T-helper 17 cell (primary cell): Measurements from ENCODE around the gene KCNG2. TPM values are rescaled to one million over a fixed set of nuclear protein-coding genes. Genes with fewer than 3 reads are reported as not detected.

Source experiments
- ATAC-seq: fragments of 150-1000 bp; cut with Tn5 transposase; 2 replicates; pipeline ENCODE4 v1.10.0; 2021; ENCODE audit warnings: mild to moderate bottlenecking, moderate library complexity
- DNase-seq, 3 donors: peaks; one replicate each; pipeline versions ENCODE4 v3.0.0 to v3.0.0-alpha.2; 2020 to 2021
- H3K9me3 ChIP-seq: one replicate; pipeline ENCODE4 v1.7.0; 2013; ENCODE audit warnings: low read length, mild to moderate bottlenecking; ENCODE audit not compliant: control insufficient read depth, poor library complexity, severe bottlenecking
- H3K27ac Mint-ChIP-seq: one replicate; pipeline ENCODE4 v1.8.0; 2022; ENCODE audit warnings: mild to moderate bottlenecking, moderate library complexity, mixed read lengths
- H3K27me3 Mint-ChIP-seq: one replicate; pipeline ENCODE4 v1.8.0; 2022; ENCODE audit warnings: mixed read lengths
- H3K36me3 Mint-ChIP-seq: one replicate; pipeline ENCODE4 v1.8.0; 2022; ENCODE audit warnings: low read depth, mixed read lengths
- H3K4me1 Mint-ChIP-seq: one replicate; pipeline ENCODE4 v1.8.0; 2022; ENCODE audit warnings: mild to moderate bottlenecking, mixed read lengths
- H3K4me3 Mint-ChIP-seq: one replicate; pipeline ENCODE4 v1.8.0; 2022; ENCODE audit warnings: mild to moderate bottlenecking, moderate library complexity, mixed read lengths
- total RNA-seq, 4 donors: library from RNA in 2 of 4; stranded (reverse) in 2 of 4; gene quantifications; one replicate each; pipeline ENCODE4 v1.2.3 and lab custom pipeline; 2022 to 2026

The KCNG2 gene
- total RNA-seq, 2 donors from 2014 or later: not detected

DNA sequence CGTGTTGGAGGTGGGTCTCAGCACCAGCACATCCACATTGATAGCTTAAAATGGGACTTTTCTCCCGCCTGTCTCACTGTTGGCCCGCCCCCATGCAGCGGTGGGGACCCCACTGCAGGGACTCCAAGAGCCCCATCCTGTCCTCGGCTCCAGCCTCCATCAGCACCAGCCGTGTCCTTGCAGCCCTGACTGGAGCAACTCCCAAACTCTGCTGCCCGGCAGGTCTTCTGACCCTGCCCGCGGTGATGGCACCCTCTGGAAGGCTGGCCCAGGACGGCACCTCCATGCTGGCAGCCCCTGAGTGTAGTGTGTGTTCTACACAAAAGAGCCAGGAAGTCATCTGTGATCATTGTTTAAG, 41.6 kb upstream of the KCNG2 start:
- ATAC-seq: no peak
- Mint-ChIP-seq H3K27me3 (no peaks in the 10 kb centered on the region), H3K4me1 (no peaks in the 10 kb centered on the region), H3K27ac (no peak overlapping the region), H3K36me3 (peaks cover 7% of the 10 kb centered on the region), H3K4me3 (no peak overlapping the region)
- DNase-seq: no peak
- no peaks in the 10 kb centered on the region for H3K9me3 ChIP-seq

DNA sequence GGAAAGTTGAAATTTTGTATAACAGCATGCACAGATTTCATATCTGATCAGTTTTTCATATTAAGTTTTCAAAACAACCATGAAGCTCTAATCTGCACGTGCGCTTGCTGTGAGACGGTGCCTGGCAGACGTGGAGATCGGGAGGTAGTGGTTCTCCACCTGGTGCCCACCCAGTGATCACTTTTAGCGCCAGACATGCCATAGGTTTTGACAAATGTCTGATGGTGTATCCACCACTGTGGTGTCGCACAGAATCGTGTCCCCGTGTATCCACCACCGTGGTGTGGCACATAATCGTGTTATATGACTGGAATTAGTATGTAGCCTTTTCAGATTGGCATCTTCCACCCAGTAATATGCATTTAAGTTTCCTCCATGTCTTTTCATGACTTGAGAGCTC, 40.9 kb upstream of the KCNG2 start:
- Mint-ChIP-seq H3K36me3 (peaks cover 5% of the 10 kb centered on the region), H3K27me3 (no peaks in the 10 kb centered on the region), H3K4me1 (no peaks in the 10 kb centered on the region), H3K27ac (no peak overlapping the region), H3K4me3 (no peak overlapping the region)
- DNase-seq (no peak), ATAC-seq (no peak)
- H3K9me3 ChIP-seq: no peaks in the 10 kb centered on the region

- H3K9me3 ChIP-seq: no peaks in the 10 kb centered on the region
- Mint-ChIP-seq H3K4me3 (no peak overlapping the region), H3K27me3 (no peaks in the 10 kb centered on the region), H3K27ac (no peak overlapping the region), H3K36me3 (no peaks in the 10 kb centered on the region), H3K4me1 (no peaks in the 10 kb centered on the region)
- no peak for DNase-seq
- ATAC-seq: no peak
Measured at GRCh38 chr18:79760348-79760747, 37.4 kb upstream of the KCNG2 start.

- ATAC-seq (no peak), DNase-seq (no peak)
- H3K27ac Mint-ChIP-seq: no peak overlapping the region
- no peaks in the 10 kb centered on the region for H3K36me3 Mint-ChIP-seq
- no peaks in the 10 kb centered on the region for H3K4me1 Mint-ChIP-seq
- no peak overlapping the region for H3K4me3 Mint-ChIP-seq
- H3K27me3 Mint-ChIP-seq: no peaks in the 10 kb centered on the region
- no peaks in the 10 kb centered on the region for H3K9me3 ChIP-seq
Measured at GRCh38 chr18:79760881-79761280, 36.9 kb upstream of the KCNG2 start.

DNA sequence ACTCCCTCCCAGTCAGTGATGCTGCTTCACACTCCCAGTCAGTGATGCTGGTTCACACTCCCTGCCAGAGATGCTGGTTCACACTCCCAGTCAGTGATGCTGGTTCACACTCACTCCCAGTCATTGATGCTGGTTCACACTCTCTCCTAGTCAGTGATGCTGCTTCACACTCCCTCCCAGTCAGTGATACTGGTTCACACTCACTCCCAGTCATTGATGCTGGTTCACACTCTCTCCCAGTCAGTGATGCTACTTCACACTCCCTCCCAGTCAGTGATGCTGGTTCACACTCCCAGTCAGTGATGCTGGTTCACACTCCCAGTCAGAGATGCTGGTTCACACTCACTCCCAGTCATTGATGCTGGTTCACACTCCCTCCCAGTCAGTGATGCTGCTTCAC, 34.3 kb upstream of the KCNG2 start:
- Mint-ChIP-seq H3K4me3 (no peak overlapping the region), H3K4me1 (no peaks in the 10 kb centered on the region), H3K36me3 (no peaks in the 10 kb centered on the region), H3K27ac (no peak overlapping the region), H3K27me3 (no peaks in the 10 kb centered on the region)
- peaks cover 5% of the 10 kb centered on the region for H3K9me3 ChIP-seq
- DNase-seq: no peak
- no peak for ATAC-seq

DNA sequence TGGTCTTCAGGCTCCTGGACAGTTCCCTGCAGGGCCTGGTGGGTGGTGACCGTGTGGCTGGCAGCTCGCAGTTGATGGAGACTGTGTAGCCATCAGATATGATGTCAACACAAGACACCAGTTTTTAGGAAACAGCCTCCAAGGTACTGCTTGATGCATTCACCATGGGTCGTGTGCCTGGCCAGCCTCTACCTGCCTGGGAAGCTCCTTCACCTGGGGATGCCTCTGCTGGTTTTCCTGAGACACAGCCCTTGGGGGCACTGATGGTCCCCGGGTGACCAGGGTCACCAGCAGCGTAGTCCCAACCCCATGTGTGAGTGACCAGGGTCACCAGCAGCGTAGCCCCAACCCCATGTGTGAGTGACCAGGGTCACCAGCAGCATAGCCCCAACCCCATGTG, 33.6 kb upstream of the KCNG2 start:
- DNase-seq (no peak), ATAC-seq (no peak)
- H3K4me1 Mint-ChIP-seq: no peaks in the 10 kb centered on the region
- no peaks in the 10 kb centered on the region for H3K36me3 Mint-ChIP-seq
- no peaks in the 10 kb centered on the region for H3K27me3 Mint-ChIP-seq
- H3K27ac Mint-ChIP-seq: no peak overlapping the region
- no peak overlapping the region for H3K4me3 Mint-ChIP-seq
- peaks cover 5% of the 10 kb centered on the region for H3K9me3 ChIP-seq

DNA sequence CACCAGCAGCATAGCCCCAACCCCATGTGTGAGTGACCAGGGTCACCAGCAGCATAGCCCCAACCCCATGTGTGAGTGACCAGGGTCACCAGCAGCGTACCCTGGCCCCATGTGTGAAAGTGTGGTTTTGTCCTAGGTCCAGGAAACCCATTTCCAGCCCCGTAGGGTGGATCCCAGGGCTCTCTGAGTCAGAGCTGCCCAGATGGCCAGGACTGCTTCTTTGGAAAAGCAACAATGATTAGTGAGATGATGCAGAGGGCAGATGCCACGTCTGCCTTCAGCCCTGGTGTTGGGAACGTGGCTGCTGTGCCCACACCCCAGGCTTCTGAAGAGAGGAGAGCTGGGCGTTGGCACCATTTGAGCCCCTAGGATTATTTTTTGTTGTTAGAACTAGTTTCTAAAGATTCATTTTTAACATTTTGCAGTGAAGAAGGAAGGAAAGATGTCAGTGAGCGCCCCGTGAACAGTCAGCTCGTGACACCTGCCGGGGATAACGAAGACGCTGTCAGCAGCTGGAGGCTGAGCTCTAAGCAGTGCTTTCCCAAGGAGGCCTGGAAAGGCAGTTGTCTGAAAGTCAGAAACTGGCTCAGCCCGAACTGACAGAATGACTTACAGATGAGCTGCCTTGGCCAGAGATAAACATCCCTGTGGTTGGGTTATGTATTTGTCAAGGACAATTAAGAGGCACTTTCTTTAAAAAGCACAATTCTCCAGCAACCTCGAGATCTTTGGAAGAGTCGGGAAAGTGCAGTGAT, 32.1 kb upstream of the KCNG2 start:
- Mint-ChIP-seq H3K4me1 (no peaks in the 10 kb centered on the region), H3K4me3 (no peak overlapping the region), H3K27me3 (no peaks in the 10 kb centered on the region), H3K36me3 (no peaks in the 10 kb centered on the region), H3K27ac (no peak overlapping the region)
- H3K9me3 ChIP-seq: peaks cover 5% of the 10 kb centered on the region
- ATAC-seq: no peak
- no peak for DNase-seq

GRCh38 chr18:79766308-79766707, 31.4 kb upstream of the KCNG2 start:
- no peak for ATAC-seq
- Mint-ChIP-seq H3K27ac (no peak overlapping the region), H3K27me3 (no peaks in the 10 kb centered on the region)

DNA sequence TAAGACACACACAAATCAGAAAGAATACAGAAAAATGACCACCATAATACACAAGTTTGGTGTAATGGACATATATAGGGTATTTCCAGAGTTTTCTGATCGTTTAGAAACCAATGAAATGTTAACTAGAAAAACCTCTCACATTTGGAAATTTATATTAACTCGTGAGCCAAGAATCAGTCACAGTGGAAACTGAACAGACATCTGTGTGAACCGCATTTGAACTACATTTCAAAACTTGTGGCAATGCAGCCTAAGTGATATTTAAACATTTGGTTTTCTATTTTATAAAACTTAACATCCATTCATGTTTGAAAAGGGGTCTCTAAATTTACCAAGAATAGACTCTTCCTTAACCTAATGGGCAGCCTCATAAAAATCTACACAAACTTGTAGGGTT, 29.0 kb upstream of the KCNG2 start:
- ATAC-seq (no peak), DNase-seq (no peak)
- H3K36me3 Mint-ChIP-seq: no peaks in the 10 kb centered on the region
- peaks cover 9% of the 10 kb centered on the region for H3K27me3 Mint-ChIP-seq
- H3K9me3 ChIP-seq: peaks cover 5% of the 10 kb centered on the region
- H3K4me3 Mint-ChIP-seq: no peak overlapping the region
- no peaks in the 10 kb centered on the region for H3K4me1 Mint-ChIP-seq
- H3K27ac Mint-ChIP-seq: no peak overlapping the region

More at GRCh38 chr18:79766308-79766707, 31.4 kb upstream of the KCNG2 start:
- no peak overlapping the region for H3K4me3 Mint-ChIP-seq
- no peaks in the 10 kb centered on the region for H3K4me1 Mint-ChIP-seq
- no peaks in the 10 kb centered on the region for H3K36me3 Mint-ChIP-seq
- H3K9me3 ChIP-seq: peaks cover 5% of the 10 kb centered on the region
- no peak for DNase-seq

- H3K9me3 ChIP-seq: peaks cover 5% of the 10 kb centered on the region
- Mint-ChIP-seq H3K4me3 (no peak overlapping the region), H3K36me3 (no peaks in the 10 kb centered on the region), H3K27me3 (peaks cover 11% of the 10 kb centered on the region), H3K4me1 (no peaks in the 10 kb centered on the region), H3K27ac (no peak overlapping the region)
- ATAC-seq (no peak), DNase-seq (no peak)
Measured at GRCh38 chr18:79769698-79770500, 27.8 kb upstream of the KCNG2 start.

DNA sequence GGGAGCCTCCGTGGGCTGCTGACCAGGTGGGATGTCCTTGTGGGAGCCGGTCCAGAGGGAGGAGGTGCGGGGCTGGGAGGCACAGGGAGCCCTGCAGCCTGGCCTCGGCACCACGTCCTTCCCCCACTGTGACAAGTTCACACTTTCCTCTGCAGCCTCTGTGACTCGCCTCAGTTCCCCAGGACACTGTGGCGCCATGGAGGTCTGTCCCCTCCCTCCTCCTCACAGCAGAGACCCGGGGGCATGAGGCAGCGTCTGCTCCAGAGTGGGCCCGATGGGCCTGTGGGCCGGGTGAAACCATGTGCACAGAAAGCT, 27.3 kb upstream of the KCNG2 start:
- ATAC-seq (no peak), DNase-seq (no peak)
- no peak overlapping the region for H3K4me3 Mint-ChIP-seq
- H3K4me1 Mint-ChIP-seq: no peaks in the 10 kb centered on the region
- H3K27me3 Mint-ChIP-seq: peaks cover 11% of the 10 kb centered on the region
- peaks cover 5% of the 10 kb centered on the region for H3K9me3 ChIP-seq
- H3K27ac Mint-ChIP-seq: no peak overlapping the region
- H3K36me3 Mint-ChIP-seq: no peaks in the 10 kb centered on the region

- DNase-seq (no peak), ATAC-seq (no peak)
- peaks cover 5% of the 10 kb centered on the region for H3K9me3 ChIP-seq
- Mint-ChIP-seq H3K4me3 (no peak overlapping the region), H3K27ac (no peak overlapping the region), H3K27me3 (peaks cover 11% of the 10 kb centered on the region), H3K36me3 (no peaks in the 10 kb centered on the region), H3K4me1 (no peaks in the 10 kb centered on the region)
Measured at GRCh38 chr18:79770826-79771225, 26.9 kb upstream of the KCNG2 start.

DNA sequence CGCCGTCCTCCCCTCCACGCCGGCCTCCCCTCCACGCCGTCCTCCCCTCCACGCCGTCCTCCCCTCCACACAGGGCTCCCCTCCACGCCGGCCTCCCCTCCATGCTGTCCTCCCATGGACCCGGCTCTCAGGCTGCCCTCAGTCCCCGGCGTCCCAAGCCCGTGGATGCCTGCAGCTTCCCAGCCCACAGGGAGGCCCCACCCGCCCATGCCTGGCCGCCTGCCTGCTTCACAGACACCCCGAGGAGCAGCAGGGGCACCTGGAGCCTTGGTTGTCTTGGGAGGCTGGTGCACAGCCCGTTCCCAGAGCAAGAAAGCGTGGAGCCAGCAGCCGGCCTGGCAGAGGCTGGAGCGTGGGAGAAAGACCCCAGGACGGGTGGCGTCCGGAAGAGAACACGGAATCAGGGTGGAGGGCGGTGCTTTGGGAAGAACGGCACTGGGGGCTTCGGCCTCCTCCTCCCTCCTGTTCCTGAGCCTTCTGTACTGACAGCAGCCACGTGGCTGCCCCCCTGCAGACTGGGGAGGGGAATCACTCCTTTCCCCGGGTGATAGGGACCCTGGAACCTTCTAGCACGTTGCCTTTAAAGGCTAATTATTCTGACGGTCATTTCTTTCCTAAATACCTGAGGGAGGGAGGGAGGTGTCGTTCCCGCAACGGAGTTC, 26.2 kb upstream of the KCNG2 start:
- H3K36me3 Mint-ChIP-seq: no peaks in the 10 kb centered on the region
- no peak for ATAC-seq
- no peak overlapping the region for H3K4me3 Mint-ChIP-seq
- H3K4me1 Mint-ChIP-seq: no peaks in the 10 kb centered on the region
- H3K27ac Mint-ChIP-seq: no peak overlapping the region
- H3K27me3 Mint-ChIP-seq: peaks cover 11% of the 10 kb centered on the region
- H3K9me3 ChIP-seq: peaks cover 5% of the 10 kb centered on the region
- no peak for DNase-seq
